Right kidney (tissue), 1 donor: ENCODE measurements around the gene MACROD2.
A peak's percentile ranks its signal among the peaks of the same experiment; 100 is the strongest.
"Not testable (repeated sequence)": the region's sequence is repeated elsewhere in the genome, so short reads cannot be mapped to it uniquely, and the experiment has no call there.

Experiments
- DNase-seq: peaks from one replicate; pipeline ENCODE4 v3.0.0-alpha.2; 2016

MACROD2 gene

GRCh38 chr20:15375836-15376235 lies 1380.5 kb downstream of the MACROD2 start:
- no peak for DNase-seq

DNA sequence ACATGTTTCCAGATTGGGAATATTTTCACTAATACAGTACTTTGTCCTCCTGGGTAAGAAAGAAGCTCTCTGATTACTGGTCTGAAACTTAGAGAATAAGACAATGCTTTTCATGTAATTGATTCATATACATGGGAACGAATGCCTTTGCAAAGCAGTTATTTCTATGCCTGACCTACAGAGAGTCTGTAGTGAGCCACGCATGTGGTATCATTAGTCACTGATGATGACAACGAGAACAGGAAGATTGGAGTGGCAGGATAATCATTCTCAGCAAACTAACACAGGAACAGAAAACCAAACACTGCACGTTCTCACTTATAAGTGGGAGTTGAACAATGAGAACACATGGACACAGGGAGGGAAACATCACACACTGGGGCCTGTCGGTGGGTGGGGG lies 1382.3 kb downstream of the MACROD2 start:
- not testable (repeated sequence) for DNase-seq

- no peak for DNase-seq
Measured at GRCh38 chr20:15378151-15378550, 1382.8 kb downstream of the MACROD2 start.

DNA sequence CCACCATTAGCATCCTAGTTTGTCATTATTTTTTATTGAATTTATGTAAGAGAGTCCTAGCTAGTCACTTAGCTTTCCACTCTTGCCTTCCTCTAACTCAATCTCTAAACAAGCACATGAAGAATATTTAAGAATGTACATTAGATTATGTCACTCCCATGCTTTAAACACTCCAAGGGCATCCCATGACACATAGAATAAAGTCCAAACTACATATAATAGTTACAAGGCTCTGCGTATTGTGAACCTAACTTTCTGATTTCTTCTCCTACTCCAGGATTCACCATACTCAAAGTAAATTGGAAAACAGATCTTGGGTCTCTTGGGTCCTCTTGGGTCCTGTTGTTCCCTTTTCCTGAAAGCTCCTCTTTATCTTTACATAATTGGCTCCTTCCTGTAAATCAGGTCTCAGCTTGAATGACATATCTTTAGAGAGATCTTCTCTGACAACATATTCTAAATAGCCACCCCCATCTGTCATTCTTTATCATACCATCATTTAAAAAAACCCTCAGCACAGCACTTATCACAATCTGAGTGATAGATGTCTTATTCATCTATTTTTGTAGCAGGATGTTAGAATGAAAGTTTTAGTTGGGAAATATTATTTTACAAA lies 1384.5 kb downstream of the MACROD2 start:
- no peak for DNase-seq

DNA sequence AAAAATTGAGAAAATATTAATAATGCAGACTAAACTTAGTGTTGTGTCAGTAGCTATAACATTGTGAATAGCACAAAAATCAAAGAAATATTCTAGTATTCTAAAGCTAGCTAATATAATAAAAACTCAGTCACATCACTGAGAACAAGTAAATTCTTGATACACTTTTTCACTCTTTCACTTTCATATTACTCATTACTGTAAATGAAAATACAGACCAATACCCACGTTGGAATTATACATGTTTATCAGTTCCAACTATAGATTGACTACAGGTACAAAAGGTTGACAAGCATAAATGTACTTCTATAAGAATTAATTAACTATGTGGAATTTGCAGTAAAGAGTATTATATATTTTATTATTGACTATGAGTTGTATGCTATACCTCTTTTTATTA lies 1385.5 kb downstream of the MACROD2 start:
- no peak for DNase-seq

GRCh38 chr20:15387228-15387627 lies 1391.9 kb downstream of the MACROD2 start:
- DNase-seq: no peak

- DNase-seq: no peak
Measured at GRCh38 chr20:15395457-15395856, 1400.1 kb downstream of the MACROD2 start.

DNA sequence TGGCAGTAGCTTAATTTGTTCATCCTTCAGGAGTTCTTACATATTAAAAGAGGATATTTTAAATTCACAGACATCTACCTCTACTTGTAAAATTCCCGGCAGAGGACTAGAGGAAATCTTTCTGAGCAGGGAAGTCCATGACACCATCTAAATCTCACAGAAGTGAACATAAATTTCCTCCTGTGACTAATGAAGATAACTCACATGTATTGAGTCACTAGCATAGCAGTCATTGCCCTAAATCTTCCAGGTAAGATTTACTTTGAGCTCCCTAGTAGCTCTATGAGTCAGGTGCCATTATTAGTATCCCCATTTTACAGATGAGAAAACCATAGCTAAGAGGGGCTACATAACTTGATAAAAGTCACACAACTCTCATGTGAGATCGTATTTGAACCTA lies 1400.7 kb downstream of the MACROD2 start:
- DNase-seq: no peak

DNA sequence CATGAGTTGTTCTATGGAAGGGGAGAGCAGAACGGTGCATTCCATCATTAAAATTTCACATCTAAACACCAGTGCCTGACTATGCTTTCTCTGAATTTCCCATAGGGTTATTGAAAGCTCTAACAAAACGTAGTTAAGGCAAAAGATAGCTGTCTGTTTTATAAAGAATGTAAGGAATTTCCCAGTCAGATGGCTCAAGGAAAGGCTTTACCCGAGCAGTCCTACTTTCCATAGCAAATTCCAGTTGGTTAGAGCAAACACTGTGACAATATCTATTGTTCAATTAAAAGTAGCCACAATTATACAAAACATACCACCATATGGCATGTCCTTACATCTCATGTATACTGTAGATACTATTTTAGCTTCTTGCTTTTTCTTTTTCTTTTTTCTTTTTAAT lies 1401.6 kb downstream of the MACROD2 start:
- DNase-seq: no peak

- no peak for DNase-seq
Measured at GRCh38 chr20:15399781-15400180, 1404.5 kb downstream of the MACROD2 start.

DNA sequence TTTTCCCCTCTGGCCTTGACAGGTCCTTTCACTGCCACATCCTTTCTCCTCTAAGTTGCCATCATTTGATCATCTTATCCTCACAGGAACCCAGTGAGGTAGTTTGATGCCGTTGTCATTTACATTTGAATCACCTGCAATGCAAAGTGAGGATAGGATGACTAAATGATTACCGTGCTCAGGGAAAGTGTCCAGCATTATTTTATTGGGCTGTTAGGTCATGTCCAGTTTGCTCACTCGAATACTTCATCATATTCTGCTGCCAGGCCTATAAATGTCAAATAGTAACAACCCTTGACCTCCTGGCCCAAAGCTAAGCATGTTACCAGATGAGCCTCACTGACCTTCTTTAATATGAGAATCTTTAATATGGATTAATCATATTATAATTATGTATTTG lies 1410.8 kb downstream of the MACROD2 start:
- no peak for DNase-seq

DNA sequence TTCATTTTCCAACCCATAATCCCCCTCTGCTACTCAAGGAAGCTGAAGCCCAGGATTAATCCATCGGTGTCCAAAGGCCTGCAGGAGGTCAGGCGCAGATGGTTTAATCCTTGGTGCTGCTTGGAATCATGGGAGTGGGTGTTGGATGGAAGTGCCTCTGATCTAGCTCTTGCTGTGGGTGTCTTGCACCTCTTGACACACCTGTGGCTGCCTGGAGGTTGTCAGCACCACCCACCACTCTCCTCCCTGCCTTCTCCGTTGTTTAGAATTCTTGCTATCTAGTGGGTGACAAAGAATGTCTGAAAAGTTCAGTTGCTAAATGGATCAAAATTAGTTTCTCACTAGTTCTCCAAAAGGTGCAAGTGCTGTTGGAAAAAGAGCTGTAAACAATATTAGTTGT lies 1416.5 kb downstream of the MACROD2 start:
- no peak for DNase-seq

- no peak for DNase-seq
Measured at GRCh38 chr20:15415908-15416307, 1420.6 kb downstream of the MACROD2 start.

DNA sequence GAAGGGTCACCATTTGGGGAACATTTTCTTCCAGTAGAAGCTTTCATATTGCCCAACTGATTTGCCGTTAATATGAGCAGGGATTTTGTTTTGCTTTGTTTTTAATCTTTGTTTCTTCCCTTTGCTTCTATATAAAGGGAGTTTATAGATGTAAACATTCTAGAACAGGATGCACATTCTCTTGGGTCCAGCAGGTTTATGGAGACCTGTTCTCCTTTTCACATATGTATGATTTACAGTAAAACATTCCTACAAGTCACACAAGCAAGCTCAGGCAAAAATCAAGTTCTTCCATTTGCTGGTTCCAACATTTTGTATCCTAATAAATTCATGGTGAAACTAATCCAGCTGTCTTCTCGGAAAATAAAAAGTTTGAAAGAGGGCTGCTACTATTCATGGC lies 1424.5 kb downstream of the MACROD2 start:
- no peak for DNase-seq

- DNase-seq: no peak
Measured at GRCh38 chr20:15422966-15423365, 1427.7 kb downstream of the MACROD2 start.

DNA sequence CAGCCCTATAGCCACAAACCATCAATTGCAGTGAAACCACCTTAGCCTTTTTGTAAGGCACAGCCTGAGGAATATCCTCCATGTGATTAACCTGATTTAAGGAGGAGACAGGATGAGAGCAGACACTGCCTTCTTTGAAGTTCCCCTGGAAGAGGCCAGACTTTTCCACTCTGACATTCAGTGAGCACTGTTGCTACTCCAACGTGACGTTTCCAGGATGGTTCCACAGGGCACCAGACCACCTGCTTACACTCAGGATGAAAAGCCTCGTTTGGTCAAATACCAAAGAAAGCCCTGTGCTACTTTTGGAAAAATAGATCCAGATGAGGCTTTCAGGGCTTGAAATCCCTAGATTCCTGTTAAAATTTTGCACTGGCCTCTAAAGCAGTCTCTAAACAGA lies 1444.2 kb downstream of the MACROD2 start:
- DNase-seq: no peak

DNA sequence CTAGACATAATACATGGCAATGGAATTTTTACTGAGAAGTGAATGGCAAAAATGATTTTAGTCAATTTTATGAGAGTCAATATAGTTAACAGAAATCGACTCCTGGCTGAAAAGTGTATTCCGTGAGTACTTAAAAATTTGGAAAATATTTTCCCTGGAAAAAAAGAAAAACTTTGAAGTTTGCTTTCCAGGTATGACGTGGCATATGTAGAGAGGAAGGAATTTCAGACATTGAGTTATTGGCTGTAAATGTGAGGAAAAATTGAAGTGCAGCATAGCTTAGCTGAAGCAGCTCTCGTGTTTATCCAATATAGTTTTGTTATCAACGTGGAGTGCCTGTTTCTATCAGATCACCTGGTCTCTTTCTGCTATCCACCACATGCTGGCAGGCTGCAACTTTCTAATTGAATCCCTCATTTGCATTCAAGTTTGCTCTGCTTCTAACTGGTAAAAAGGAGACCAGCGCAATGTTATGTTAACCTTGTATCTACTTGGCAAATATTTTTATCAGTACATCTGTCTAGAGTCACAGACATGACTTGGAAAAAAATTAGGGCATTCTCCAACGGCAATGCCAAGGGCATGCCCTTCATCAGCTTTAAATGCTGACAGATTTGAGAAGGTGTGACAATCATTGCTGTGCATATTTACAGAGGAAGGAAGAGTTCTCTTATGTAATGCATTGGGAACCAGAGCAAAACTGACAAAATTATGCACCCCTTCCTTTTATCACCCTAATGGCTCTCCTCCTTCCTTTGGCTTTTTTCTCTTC lies 1444.9 kb downstream of the MACROD2 start:
- no peak for DNase-seq

GRCh38 chr20:15445056-15445840 lies 1449.9 kb downstream of the MACROD2 start:
- DNase-seq: no peak

DNA sequence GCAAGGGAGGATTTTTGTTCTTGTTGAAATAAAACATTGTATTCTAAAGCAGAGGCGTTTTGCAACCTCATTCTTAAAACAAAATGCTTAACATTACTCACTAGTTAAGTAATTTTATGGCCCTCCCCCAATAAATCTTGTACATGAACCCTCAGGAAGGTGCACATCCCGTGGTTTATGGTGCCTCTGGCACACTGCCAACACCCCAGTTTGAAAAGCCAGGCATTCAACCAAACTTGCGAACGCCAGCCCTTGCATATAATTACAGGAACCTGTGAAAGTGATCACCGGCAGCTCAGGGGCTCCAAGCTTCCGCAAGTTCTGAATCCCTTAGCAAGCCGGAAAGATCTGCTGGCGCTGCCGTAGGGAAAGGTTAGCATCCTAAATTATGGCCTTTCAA lies 1451.1 kb downstream of the MACROD2 start:
- peak; percentile 44 for DNase-seq

GRCh38 chr20:15447549-15447948 lies 1452.2 kb downstream of the MACROD2 start:
- no peak for DNase-seq

DNA sequence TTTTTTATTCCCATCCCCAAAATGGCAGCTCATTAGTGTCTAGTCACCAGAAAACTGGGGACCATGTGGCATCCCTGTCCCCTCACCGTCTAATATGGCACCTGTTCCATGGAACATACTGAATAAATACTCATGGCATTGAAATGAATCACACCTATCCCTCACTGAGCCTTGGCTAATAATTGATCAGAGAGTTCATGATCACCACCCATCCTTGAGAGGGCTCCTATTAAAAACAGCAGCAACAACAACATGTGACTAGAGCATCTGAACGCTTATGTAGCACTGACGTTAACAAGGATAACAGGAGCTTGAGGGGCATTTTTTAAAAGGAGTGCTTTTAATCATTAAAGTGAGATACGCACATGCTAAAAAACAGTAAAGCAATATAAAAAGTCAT lies 1453.7 kb downstream of the MACROD2 start:
- DNase-seq: no peak

DNA sequence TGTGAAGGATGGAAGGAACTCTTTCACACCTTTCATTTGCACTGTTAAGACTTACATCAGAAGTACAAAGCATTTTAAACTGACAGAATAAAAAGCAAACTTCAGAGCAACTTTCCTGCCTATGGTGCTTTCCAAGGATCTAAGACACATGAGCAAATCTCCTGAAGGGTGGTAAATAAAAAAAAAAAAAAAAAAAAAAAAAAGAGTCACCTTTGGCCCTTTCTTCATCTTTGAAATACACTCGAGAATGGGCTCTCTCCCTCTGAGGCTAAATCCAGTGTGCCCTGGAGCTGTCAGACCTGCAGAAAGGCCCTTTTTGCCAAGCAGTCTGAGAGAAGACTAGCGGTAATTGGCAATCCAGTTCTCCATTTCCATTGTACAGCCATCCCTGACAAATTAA lies 1455.9 kb downstream of the MACROD2 start:
- DNase-seq: no peak

GRCh38 chr20:15455279-15455678 lies 1460.0 kb downstream of the MACROD2 start:
- DNase-seq: no peak

- DNase-seq: no peak
Measured at GRCh38 chr20:15461938-15462337, 1466.6 kb downstream of the MACROD2 start.
